HG03354 (cell line): Measurements from ENCODE around the gene ZAR1L.

Experiments
- ATAC-seq: cut with Tn5 transposase; IDR thresholded peaks from one replicate; pipeline ENCODE4 v1.9.1; 2021; ENCODE audit warnings: mild to moderate bottlenecking; ENCODE audit not compliant: unreplicated experiment, poor library complexity, severe bottlenecking

Gene ZAR1L

GRCh38 chr13:32262165-32262564 is 53.0 kb downstream of the ZAR1L start:
- no peak for ATAC-seq

GRCh38 chr13:32261567-32261966 is 53.6 kb downstream of the ZAR1L start:
- no peak for ATAC-seq

- no peak for ATAC-seq
These were observed 56.0 kb downstream of the ZAR1L start for GRCh38 chr13:32259116-32259515.

- ATAC-seq: no peak
These were observed 57.5 kb downstream of the ZAR1L start for GRCh38 chr13:32257649-32258048.

- ATAC-seq: no peak
These were observed 58.9 kb downstream of the ZAR1L start for GRCh38 chr13:32256243-32256642.

GRCh38 chr13:32255724-32256109 is 59.4 kb downstream of the ZAR1L start:
- ATAC-seq: no peak

- no peak for ATAC-seq
These were observed 60.0 kb downstream of the ZAR1L start for GRCh38 chr13:32254916-32255723.

- ATAC-seq: no peak
These were observed 60.7 kb downstream of the ZAR1L start for GRCh38 chr13:32254416-32254815.

- no peak for ATAC-seq
These were observed 61.2 kb downstream of the ZAR1L start for GRCh38 chr13:32253911-32254399.
